GM18867 (cell line): ENCODE measurements around the gene CLASRP.

Source experiments
- ATAC-seq: cut with Tn5 transposase; IDR thresholded peaks from one replicate; pipeline ENCODE4 v1.9.1; 2021; ENCODE audit warnings: mild to moderate bottlenecking, moderate library complexity; ENCODE audit not compliant: unreplicated experiment

CLASRP gene

DNA sequence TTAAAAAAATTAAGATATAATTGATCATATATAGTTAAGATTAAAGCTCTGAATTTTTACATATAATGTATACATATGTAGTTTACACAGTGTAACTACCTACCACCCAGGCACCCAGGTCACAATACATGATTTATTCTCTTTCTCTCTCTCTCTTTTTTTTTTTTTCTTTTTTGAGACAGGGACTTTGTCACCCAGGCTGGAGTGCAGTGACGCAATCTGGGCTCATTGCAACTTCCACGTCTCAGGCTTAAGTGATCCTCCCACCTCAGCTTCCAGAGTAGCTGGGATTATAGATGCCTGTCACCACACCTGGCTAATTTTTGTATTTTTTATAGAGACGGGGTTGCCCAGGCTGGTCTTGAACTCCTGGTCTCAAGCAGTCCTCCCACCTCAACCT, 18.8 kb upstream of the CLASRP start:
- ATAC-seq, result no peak

DNA sequence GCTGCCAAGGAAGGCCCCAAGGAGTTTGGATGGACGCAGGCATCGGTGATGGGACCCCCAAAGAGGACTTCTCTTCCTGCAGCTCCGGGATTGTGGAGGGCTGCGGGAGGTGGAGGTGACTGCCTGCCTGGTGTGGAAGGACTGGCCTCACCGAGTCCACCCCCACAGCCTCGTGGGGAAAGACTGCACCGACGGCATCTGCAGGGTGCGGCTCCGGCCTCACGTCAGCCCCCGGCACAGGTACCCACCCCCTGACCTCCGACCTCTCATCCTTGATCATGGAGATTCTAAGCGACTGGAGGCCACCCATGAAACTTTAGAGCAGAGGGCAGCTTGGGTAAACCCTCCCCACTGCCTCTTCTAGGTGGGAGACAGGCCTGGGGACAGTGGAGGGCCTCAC, 16.9 kb upstream of the CLASRP start:
- ATAC-seq, result no peak

DNA sequence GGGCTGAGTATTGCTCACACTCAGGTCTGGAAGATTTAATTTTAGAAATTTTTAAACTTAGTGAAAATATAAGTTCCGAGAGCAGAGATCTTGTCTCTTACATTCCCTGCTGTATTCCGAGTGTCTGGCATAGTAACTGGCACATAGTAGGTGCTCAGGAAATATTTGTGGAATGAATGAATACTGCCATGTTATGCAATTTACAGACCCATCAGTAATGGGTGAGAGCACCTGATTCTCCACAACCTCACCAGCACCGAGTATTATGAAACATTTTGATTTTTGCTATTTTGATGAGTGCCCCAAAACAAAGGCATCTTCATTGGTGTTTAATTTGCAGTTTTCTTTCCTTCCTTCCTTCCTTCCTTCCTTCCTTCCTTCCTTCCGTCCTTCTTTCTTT, 15.8 kb upstream of the CLASRP start:
- ATAC-seq, result no peak

DNA sequence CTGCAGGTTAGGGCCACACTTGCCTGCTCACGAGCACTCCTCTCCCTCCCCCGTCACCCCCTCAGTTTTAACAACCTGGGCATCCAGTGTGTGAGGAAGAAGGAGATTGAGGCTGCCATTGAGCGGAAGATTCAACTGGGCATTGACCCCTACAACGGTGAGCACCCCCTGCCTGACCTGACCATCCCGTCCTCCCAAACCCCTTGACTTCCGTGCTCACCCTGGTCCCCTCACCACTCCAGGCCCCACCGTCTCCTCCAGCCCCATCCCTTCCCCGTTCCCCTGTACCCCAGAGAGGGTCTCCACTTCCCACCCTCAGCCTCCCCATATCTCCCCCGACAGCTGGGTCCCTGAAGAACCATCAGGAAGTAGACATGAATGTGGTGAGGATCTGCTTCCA, 13.6 kb upstream of the CLASRP start:
- ATAC-seq, result no peak

DNA sequence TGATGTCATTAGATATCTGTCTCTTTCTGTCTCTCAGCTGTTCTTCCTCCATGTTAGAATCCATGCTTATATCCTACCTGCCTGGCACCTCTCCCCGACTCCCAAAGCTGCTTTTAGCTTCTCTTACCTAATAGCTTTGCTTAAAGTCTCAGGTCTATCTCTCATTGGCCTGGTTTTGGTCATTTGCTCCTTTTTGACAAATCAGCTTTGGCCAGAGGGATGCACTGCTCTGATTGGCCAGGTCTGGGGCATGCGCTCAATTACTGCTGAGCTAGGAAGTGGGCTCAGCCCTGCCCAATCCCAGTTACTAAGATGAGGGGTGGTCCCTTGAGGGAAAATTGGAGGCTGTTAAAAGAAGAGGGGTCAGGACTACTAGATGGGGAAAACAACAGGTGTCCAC, 11.5 kb upstream of the CLASRP start:
- no peak for ATAC-seq

DNA sequence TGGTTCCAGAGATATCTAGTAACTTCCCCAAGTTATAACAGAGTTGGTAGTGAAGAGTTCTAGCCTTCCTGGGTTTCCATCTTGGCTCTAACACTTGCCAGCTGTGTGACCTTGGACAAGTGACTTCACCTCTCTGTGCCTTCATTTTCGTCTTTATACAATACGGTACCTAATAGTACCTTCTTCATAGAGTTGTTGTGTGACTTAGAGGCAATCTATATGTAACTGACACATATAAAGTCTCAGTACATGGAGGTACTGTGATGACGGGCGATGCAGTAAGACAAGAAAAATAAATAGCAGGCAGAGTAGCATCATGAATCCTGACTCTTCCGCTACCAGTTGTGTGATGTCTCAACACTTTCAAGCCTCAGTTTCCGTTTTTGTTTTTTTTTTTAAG, 8.0 kb upstream of the CLASRP start:
- no peak for ATAC-seq

DNA sequence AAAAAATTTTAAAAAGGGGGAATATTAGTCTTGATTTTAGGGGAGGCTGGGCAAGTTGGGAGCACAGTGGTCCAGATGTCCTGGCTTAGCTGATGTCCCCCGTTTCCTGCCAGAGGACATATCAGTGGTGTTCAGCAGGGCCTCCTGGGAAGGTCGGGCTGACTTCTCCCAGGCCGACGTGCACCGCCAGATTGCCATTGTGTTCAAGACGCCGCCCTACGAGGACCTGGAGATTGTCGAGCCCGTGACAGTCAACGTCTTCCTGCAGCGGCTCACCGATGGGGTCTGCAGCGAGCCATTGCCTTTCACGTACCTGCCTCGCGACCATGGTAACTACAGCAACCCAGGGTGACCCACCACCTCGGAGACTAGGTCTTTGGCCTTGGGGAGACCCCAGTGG, 6.4 kb upstream of the CLASRP start:
- ATAC-seq, result no peak

DNA sequence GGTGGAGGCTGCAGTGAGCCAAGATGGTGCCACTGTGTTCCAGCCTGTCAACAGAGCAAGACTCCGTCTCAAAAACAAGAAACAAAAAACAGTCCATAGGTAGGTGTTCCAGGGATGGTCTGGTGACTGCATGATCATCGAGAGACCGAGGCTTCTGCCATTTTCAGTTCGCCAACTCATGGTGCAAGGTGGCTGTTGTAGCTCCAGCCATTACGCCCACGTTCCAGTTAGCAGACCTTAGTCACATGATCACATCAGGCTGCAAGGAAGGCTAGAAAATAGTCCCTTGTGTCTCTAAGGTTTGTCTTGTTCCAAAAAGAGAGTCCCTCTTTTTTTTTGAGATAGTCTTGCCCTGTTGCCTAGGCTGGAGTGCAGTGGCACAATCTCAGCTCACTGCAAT, 3.1 kb upstream of the CLASRP start:
- ATAC-seq, result no peak

DNA sequence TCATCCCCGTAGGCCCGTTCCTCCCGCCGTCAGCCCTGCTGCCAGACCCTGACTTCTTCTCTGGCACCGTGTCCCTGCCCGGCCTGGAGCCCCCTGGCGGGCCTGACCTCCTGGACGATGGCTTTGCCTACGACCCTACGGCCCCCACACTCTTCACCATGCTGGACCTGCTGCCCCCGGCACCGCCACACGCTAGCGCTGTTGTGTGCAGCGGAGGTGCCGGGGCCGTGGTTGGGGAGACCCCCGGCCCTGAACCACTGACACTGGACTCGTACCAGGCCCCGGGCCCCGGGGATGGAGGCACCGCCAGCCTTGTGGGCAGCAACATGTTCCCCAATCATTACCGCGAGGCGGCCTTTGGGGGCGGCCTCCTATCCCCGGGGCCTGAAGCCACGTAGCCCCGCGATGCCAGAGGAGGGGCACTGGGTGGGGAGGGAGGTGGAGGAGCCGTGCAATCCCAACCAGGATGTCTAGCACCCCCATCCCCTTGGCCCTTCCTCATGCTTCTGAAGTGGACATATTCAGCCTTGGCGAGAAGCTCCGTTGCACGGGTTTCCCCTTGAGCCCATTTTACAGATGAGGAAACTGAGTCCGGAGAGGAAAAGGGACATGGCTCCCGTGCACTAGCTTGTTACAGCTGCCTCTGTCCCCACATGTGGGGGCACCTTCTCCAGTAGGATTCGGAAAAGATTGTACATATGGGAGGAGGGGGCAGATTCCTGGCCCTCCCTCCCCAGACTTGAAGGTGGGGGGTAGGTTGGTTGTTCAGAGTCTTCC, 1.3 kb upstream of the CLASRP start:
- no peak for ATAC-seq

DNA sequence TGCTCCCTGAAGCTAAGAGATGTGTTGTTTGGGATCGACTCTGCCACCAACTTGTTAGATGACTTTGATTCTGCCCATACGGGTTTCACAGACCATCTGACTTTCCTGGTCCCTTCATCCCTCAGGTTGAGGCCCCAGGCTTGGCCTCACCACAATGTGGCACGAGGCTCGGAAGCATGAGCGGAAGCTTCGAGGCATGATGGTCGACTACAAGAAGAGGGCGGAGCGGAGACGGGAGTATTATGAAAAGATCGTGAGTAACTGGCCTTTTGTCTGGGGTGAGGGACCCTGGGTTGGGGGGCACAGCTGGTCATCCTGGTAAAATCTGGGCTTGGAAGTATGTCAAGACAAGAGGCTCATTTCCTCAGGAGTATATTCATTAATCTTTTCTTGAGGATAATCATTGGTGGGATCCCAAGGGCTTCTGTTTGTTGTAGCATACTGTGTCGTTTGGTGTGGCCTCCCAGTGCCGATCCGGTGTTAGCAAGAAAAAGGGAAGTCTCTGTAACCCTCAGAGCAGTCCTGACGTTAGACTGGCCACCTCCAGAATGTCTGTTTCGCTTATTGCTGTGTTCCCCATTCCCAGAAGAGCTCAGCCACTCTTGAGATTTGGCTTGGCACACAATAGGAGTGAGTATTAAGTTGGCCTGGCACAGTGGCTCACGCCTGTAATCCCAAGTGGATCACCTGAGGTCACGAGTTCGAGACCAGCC, 1.4 kb downstream of the CLASRP start:
- no peak for ATAC-seq

DNA sequence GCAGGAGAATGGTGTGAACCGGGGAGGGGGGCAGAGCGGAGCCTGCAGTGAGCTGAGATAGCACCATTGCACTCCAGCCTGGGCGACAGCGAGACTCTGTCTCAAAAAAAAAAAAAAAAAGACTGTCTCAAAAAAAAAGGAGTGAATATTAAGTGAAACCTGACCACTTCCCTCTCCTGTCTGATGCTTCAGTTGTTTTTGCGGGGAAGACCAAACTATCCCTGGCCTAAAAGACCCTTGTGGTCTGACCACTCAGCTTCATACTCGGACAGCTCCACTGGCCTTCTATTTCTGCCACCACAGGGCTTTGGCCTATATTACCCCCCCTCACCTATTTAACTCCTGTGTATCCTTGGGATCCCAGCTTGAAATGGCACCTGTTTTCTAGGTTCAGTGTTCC, 2.3 kb downstream of the CLASRP start:
- no peak for ATAC-seq

DNA sequence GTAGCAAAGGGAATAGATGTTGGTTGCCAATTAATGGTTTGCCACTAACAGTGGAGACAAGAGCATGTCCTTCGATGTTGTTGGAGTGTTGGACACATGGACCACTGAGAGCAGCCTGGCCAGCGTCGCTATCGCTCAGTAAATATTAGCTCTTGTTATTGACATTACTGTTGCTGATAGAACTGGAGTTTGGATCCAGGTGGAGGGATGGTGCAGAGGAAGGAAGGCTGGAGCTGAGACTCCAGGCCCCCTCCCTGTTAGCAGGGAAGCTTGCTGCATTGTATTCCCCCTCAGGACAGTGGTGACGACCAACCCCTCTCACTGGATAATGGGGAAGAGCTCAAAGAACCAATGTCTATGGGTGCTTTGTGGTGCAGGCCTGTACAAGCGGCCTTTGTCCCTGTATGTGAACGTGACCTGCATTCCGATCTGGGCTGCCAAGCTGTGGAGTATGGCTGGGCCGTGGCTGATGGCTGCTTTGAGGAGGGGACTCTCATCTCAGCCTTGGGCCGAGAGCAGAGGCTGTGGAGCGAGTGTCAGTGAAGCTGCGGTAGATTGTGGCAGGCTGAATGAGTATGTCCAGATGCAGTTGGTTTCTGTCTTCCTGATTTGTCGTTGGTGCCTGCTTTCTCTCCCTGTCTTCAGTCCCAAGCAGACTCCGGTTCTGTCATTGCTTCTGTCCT, 7.0 kb downstream of the CLASRP start:
- no peak for ATAC-seq

DNA sequence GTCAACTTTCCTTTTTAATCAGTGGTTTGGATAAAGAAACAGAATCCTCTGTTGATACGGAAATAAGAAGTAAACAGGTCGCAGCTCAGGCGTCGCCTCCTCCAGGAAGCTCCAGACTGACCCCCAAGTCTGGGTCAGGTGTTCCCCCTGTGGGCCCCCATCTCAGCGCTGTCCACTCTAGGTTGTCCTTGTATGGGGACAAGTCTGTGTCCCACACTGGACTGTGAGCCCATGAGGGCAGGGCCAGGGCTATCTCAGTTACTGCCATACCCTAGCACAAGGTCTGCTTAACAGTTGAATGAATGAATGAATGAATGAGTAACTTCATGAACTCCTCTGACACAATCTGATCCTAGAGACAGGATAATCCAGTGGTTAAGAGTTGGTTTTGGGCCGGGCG, 7.5 kb downstream of the CLASRP start:
- ATAC-seq, result no peak

DNA sequence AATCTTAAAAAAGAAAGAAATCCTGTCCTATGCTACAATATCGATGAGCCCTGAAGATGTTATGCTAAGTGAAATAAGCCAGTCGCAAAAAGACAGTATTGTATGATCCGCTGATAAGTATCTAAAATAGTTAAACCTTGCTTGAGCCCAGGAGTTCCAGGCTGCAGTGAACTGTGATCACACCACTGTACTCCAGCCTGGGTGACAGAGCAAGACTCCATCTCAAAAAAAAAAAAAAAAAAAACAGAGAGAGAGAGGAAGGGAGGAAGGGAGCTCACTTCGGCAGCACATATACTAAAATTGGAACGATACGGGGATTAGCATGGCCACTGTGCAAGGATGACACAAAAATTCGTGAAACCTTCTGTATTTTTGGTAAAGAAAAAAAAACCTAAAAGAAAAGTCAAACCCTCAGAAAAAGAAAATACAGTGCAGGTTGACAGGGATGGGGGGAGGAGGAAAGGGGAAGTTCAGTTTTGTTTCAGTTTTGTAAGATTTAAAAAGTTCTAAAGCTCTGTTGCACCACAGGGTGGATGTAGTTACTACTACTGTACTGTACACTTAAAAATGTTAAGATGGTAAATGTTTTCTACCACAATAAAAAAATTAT, 8.4 kb downstream of the CLASRP start:
- no peak for ATAC-seq

DNA sequence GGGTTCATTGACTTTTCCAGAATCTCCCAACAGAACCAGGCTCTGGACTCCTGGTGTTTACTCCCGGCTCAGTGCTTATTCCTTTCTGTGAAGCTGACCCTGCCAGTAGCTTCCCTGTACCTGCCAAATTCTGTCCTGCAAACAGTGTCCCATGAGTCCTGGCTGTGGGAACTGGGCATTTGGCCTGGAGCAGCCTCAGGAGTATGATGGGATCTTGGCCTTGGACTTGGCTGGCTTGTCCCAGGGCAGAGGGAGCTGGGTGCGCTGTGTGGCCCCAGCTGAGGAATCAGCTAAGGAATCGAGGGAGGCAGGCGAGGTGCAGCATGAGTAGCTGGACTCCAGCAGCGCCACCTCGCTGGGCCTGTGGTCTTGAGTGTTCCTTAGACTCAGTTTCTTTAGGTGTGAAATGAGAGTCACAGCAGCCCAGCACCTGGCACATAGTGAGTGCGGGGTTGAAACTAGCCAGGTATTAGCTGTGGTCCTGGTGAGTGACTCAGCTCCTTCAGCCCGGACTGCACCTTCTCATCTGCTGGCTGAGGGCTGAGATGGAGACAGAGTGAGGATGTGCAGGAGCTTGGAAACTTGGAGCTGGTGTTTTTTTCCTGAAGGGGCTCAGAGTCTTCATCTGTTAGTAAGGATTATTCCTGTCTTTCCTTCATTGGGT, 10.4 kb downstream of the CLASRP start:
- no peak for ATAC-seq

DNA sequence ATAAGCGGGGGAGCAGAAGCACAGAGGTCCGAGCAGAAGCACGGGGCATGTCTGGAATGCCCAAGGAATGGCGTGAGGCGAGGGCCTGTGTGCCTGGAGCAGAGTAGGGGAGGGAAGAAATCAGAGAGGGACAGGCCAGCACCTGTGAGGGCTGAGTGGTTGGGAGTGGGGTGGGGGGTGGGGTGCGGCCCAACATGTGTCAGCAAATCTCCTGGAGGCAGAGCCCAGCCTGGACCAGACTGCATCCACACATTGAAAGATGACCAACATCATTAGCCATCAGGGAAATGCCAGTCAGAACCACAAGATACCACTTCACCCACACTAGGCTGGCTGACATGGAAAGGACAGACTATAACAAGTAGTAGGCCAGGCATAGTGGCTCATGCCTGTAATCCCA, 11.2 kb downstream of the CLASRP start:
- no peak for ATAC-seq

DNA sequence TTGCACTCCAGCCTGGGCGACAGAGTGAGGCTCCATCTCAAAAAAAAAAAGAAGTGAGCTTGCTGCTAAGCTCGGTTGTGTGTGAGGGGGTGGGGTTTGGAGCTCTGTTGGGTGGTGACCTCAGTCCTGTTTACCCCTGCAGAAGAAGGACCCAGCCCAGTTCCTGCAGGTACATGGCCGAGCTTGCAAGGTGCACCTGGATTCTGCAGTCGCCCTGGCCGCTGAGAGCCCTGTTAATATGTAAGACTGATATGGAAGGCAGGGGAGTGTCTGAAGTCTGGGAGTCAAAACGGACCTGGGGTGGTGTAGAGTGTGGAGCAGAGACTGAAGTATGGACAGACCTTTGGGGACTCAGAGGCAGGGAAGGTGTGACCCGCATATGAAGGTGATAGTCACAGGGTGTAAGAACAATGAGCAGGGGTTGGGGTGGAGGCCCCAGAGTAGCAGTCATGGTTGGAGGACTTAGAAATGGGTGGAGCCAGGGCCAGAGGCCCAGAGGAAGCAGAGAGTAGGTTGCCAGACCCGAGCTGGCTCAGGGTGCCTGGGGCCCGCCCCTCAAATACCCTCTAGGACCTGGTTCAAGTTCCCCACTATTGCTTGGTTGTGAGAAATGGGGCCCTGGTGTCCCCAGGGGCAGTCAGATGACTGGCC, 13.2 kb downstream of the CLASRP start:
- ATAC-seq, result no peak

DNA sequence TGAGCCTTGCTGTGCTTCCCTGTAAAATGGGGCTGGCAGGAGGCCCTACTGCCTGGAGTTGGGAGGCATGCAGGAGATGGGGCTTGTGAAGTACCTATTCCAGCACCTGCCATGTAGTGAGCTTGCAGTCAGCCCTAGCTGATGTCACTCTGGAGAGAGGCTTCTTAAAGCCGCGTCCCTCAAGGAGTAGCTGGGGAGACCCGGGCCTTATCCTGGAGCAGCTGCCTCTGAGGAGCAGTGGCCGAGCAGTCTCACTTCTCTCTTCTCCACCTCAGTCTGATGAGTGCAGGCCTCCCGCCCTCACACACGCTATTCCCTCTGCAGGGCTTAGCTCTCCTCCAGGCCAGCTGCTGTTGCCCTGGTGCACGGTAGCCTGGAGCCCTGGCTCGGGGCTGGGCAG, 18.0 kb downstream of the CLASRP start:
- no peak for ATAC-seq

DNA sequence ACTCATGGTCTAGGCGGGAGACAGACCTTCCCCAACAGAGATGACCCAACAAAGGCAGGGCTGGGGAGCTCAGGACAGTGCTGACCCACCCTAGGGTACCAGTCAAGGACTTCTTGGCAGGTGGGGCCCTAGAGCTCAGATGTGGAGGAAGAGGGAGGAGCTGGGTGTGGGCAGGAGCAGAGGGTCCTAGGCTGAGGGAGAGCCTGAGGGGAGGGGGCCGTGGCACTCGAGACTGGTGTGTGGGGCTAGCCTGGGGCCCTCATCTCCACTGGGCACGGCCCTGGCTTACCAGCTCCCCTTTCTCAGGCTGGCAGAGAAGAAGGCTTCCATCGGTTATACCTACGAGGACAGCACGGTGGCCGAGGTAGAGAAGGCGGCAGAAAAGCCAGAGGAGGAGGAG, 18.6 kb downstream of the CLASRP start:
- no peak for ATAC-seq

DNA sequence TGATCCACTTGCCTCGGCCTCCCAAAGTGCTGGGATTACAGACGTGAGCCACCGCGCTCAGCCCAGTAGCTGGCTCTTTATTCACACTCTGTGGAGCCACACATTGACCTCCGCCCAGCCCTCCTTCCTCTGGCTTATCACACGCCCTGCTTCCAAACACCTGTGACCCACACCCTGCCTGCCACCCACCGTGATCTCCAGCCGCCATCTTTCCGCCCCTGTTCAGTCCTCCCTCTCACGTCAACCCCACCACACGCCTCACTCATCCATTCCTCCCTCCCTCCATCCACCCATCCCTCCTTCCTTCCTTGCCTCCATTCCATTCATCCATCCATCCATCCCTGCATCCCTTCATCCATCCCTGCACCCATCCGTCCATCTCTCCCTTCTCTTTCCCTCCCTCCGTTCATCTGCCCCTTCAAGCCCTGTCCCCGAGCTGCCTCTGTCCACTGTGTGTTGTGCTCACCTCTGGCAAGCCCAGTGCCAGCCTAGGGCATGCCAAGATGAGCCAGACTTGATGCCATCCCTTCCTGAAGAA, 19.8 kb downstream of the CLASRP start:
- no peak for ATAC-seq
